Measurements from ENCODE around the gene ZNF155. TPM values are rescaled to one million over a fixed set of nuclear protein-coding genes. Genes with fewer than 3 reads are reported as not detected.

Gene ZNF155
- 6.0 TPM for total RNA-seq (2013)
- polyA plus RNA-seq (1 to 10 TPM; 1.2 to 3.0 (median 1.4) TPM), polyA minus RNA-seq (1.2 and 1.7 TPM in 2 replicates), total RNA-seq (1.8 to 8.3 (median 4.3) reads per million in 11 experiments)

DNA sequence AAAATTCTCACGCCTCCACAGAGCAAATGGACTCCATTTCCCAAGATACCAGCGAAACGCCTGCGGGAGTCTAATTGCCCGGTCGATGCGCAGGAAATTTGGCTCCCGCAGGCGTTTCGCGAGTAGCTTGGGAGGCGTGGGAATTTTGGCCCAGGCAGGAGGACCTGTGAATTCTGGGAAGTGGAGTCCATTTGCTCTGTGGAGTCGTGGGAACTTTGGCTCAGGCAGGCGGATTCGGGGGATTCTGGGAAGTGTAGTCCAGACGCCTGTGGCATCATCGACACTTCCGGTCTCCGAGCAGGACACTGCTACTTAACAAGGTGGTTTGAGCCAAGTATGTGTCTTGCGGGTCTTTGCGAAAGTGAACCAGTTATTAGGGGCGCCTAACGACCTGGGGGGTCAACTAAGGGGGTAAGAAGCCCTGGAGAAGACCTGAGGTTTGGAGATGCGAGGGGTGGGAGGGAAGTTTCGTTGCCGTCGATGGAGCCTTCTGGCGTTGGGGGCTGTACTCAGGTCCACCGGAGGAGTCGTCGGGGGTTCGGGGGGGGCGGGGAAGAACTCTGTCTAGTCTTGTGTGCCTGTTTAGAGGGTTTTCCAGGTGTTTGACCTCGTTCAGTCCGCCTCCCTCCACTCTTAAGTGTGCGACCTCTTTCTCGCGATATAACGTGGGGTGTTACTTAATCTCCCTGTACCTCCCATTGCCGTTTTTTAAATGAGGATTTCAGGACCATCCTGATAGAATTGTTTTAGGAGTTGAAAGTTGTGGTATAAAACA, at the start of gene ZNF155:
TSS of gene ZNF155 (plus strand) at position 277 of the 775 bp plus-strand sequence. CDS start 4,356 bp downstream, outside the sequence.
- H2AFZ ChIP-seq (ENCODE audit: insufficient read depth, low read depth, low read length, poor library complexity, severe bottlenecking), result peak within 1 kb of the TSS; percentile 92

More for the DNA sequence above, at the start of gene ZNF155:
- Histone ChIP-seq H4K20me1 (ENCODE audit: insufficient read depth, low read length) (no peaks in the 10 kb centered on the region), H3K4me2 (replicated peaks; ENCODE audit: extremely low read depth, low read length, poor library complexity, severe bottlenecking) (peak within 1 kb of the TSS; percentile 92), H3K27ac (ENCODE audit: low read depth in 1 of 2, low read length in 2 of 2) (peak within 1 kb of the TSS; percentile 3 to 85), H3K9ac (ENCODE audit: insufficient read depth, low read length, poor library complexity, severe bottlenecking) (peak within 1 kb of the TSS; percentile 72), H3K79me2 (ENCODE audit: insufficient read depth, low read length) (peaks cover 4% of the 10 kb centered on the region), H3K4me3 (replicated peaks in 1 of 3; ENCODE audit: low read depth in 2 of 3, low read length in 3 of 3) (peak within 1 kb of the TSS; percentile 85 to 93 (median 88)), H3K27me3 (ENCODE audit: control insufficient read depth in 2 of 2, insufficient read depth in 2 of 2, low read length in 2 of 2) (no peaks in the 10 kb centered on the region), H3K4me1 (ENCODE audit: control insufficient read depth in 1 of 2, insufficient read depth in 2 of 2, low read length in 2 of 2) (peaks cover 7 to 14% of the 10 kb centered on the region in 2 donors), H3K36me3 (replicated peaks in 1 of 2; ENCODE audit: control insufficient read depth in 1 of 2, insufficient read depth in 2 of 2, low read length in 2 of 2) (peaks cover 3 to 15% of the 10 kb centered on the region in 2 donors), H3K9me3 (replicated peaks in 1 of 2; ENCODE audit: control insufficient read depth in 1 of 2, insufficient read depth in 1 of 2, low read length in 2 of 2) (peaks cover 3 to 16% of the 10 kb centered on the region in 2 donors)
- no peaks in the 10 kb centered on the region for H3K27me3 Mint-ChIP-seq (ENCODE audit: low read depth in 3 of 3)
- intact Hi-C loops (cut with micrococcal nuclease), result no loop called here
- TF ChIP-seq CTCF (IDR thresholded peaks at IDR 0.05), result no peak
- WGBS (ENCODE audit: insufficient coverage), result 0% methylated on average over 26 of the region's 40 CpGs
- peaks cover 6 to 19% of the 10 kb centered on the region in 2 donors for H3K36me3 Mint-ChIP-seq
- peak within 1 kb of the TSS; percentile 97 to 98 for H3K4me3 Mint-ChIP-seq
- H3K9me3 Mint-ChIP-seq, result peaks cover 15 to 25% (median 17%) of the 10 kb centered on the region in 7 donors
- peak; percentile 74 to 84 (median 83) for DNase-seq
- peak within 1 kb of the TSS; percentile 78 to 96 (median 90) for H3K27ac Mint-ChIP-seq
- H3K4me1 Mint-ChIP-seq, result peaks cover 11% of the 10 kb centered on the region

All from CD14-positive monocyte (primary cell).